Epithelial cell of esophagus (primary cell): ENCODE measurements around the gene CDK13.

Experiments
- DNase-seq: peaks from one replicate; pipeline ENCODE4 v3.0.0; 2010; ENCODE audit warnings: low read depth
- H3K4me3 ChIP-seq: 2 replicates; pipeline ENCODE4 v1.5.1; 2011; ENCODE audit warnings: mild to moderate bottlenecking, low read length, control low read depth
- CTCF ChIP-seq: IDR thresholded peaks from 2 replicates; pipeline ENCODE4 v1.5.1; 2011; ENCODE audit warnings: low read depth, mild to moderate bottlenecking, low read length, control low read depth, inconsistent platforms; ENCODE audit not compliant: insufficient read depth; ENCODE audit errors: missing control alignments

Gene CDK13

GRCh38 chr7:39958038-39958437 lies 8.0 kb downstream of the CDK13 start:
- DNase-seq, result no peak
- TF ChIP-seq CTCF, result no peak

DNA sequence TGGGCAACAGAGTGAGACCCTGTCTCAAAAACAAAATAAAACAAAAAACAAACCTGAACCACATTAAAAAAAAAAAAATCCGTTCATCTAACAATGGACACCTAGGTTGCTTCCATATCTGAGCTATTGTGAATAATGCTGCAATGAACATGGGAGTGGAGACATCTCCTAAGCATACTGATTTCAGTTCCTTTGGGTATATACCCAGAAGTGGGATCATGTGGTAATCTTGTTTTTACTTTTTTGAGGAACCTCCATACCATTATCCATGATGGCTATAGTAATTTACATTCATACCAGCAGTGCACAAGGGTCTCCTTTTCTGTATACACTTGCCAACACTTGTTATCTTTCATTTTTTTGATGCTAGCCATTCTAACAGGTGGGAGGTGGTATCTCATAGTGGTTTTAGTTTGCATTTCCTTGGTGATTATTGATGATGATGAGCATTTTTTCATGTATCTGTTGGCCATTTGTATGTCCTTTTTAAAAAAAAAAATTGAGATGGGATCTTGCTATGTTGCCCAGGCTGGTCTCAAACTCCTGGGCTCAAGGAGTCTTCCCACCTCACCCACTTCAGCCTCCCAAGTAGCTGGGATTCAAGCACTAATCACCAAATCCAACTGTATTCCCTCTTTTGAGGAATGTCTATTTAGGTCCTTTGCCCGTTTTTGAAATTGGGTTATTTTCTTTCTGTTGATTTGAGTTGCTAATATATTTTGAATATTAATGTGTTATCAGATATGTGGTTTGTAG lies 17.5 kb downstream of the CDK13 start:
- no peak for TF ChIP-seq CTCF
- H3K4me3 ChIP-seq, result no peak overlapping the region
- no peak for DNase-seq

More at GRCh38 chr7:39958038-39958437, 8.0 kb downstream of the CDK13 start:
- no peak overlapping the region for H3K4me3 ChIP-seq

GRCh38 chr7:39969431-39969830 lies 19.4 kb downstream of the CDK13 start:
- DNase-seq, result no peak
- H3K4me3 ChIP-seq, result no peak overlapping the region
- no peak for TF ChIP-seq CTCF

GRCh38 chr7:39971924-39972323 lies 21.9 kb downstream of the CDK13 start:
- DNase-seq, result no peak
- TF ChIP-seq CTCF, result no peak

GRCh38 chr7:39973801-39974200 lies 23.7 kb downstream of the CDK13 start:
- DNase-seq, result no peak
- no peak overlapping the region for H3K4me3 ChIP-seq
- TF ChIP-seq CTCF, result no peak

More at GRCh38 chr7:39971924-39972323, 21.9 kb downstream of the CDK13 start:
- no peak overlapping the region for H3K4me3 ChIP-seq

DNA sequence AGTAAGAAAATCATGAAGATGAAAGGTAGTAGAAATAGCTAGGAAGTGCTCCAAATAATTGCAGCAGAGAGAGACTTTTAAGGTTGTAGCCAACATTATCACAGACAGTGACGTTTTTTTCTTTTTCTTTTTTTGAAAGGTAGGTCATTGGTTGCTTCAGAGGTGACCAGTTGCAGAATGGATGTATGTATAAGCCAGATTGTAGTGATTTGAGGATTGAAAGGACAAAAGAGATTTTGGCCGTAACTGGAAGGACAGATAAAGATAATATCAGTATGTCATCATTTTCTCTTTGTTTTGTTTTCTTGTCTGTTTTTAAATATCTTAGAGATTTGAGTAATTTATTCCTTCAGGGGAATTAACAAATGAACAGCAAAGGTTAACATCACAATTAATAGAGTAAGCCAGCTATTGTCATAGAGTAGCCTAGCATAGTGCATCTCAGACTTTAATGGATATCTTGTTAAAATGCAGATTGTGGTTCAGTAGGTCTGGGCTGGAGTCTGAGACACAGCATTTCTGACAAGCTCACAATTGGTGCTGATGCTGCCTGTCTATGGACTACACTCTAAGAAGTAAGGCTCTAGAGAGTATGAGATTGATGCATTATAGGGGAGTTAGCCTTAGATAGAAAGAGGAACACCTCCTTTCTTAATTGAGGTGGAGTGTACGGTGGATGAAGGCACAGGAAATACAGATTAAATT lies 28.3 kb downstream of the CDK13 start:
- H3K4me3 ChIP-seq, result no peak overlapping the region
- no peak for TF ChIP-seq CTCF
- no peak for DNase-seq

- H3K4me3 ChIP-seq, result no peak overlapping the region
- DNase-seq, result no peak
- TF ChIP-seq CTCF, result no peak
These were observed 29.5 kb downstream of the CDK13 start for GRCh38 chr7:39979406-39980073.
